Measurements from ENCODE around the gene TASOR. TPM values are rescaled to one million over a fixed set of nuclear protein-coding genes. Genes with fewer than 3 reads are reported as not detected.

TASOR gene
- total RNA-seq, 1 experiment from 2014 or later = 37.2 TPM

- Histone ChIP-seq H3K27ac (ENCODE audit: insufficient read length, low read depth, low read length) (no peak overlapping the region), H2BK20ac (ENCODE audit: low read depth, low read length, poor library complexity, severe bottlenecking) (no peak overlapping the region), H3K9ac (ENCODE audit: extremely low read depth, insufficient read length, low read length) (no peak overlapping the region), H3K23ac (ENCODE audit: insufficient read length, low read depth, low read length) (no peak overlapping the region), H4K91ac (ENCODE audit: insufficient read length, low read depth, low read length) (no peak overlapping the region), H3K79me1 (ENCODE audit: insufficient read depth, low read depth, low read length, poor library complexity, severe bottlenecking) (no peaks in the 10 kb centered on the region), H2BK120ac (ENCODE audit: low read depth, low read length, poor library complexity, severe bottlenecking) (no peak overlapping the region), H3K18ac (ENCODE audit: insufficient read length, low read depth, low read length) (no peak overlapping the region), H3K4me1 (ENCODE audit: insufficient read depth, low read length) (no peaks in the 10 kb centered on the region; the same call in 1 of the 2 replicates), H3K27me3 (ENCODE audit: insufficient read depth, low read length) (peaks cover under 1% of the 10 kb centered on the region; the same call in 1 of the 2 replicates), H2AFZ (ENCODE audit: low read length) (no peak overlapping the region), H2BK12ac (ENCODE audit: insufficient read length, low read depth, low read length) (no peak overlapping the region), H3K14ac (ENCODE audit: insufficient read depth, low read length) (no peak overlapping the region), H3K4me2 (ENCODE audit: insufficient read depth, insufficient read length, low read length) (no peak overlapping the region), H4K20me1 (ENCODE audit: control insufficient read depth, insufficient read depth, insufficient read length) (no peaks in the 10 kb centered on the region), H2BK15ac (ENCODE audit: low read depth, low read length) (no peak overlapping the region), H4K5ac (ENCODE audit: insufficient read length, low read depth, low read length) (no peak overlapping the region), H3K4ac (ENCODE audit: low read depth, low read length) (no peak overlapping the region), H3K23me2 (ENCODE audit: insufficient read length, low read depth, low read length, poor library complexity, severe bottlenecking) (no peaks in the 10 kb centered on the region), H3K56ac (ENCODE audit: insufficient read length, low read depth, low read length) (no peak overlapping the region), H2BK5ac (ENCODE audit: insufficient read length, low read length) (no peak overlapping the region), H3T11ph (ENCODE audit: low read length) (no peak overlapping the region), H3K9me3 (ENCODE audit: control insufficient read depth, low read depth, low read length) (no peaks in the 10 kb centered on the region), H3K79me2 (ENCODE audit: insufficient read depth, low read length) (no peaks in the 10 kb centered on the region), H4K8ac (replicated peaks; ENCODE audit: insufficient read length, low read depth, low read length) (no peak overlapping the region), H2AK5ac (ENCODE audit: insufficient read length, low read length) (no peak overlapping the region)
- no CpG with 5 or more reads among the region's 1 CpG for WGBS (ENCODE audit: extremely low coverage, insufficient read length, low lambda C conversion rate)
- peaks cover under 1 to 2% (median 1%) of the 10 kb centered on the region in 3 experiments; a peak in 5 of 7 replicates for H3K36me3 Mint-ChIP-seq (ENCODE audit: insufficient read depth in 1 of 3, low read depth in 3 of 3)
- no peak for TF ChIP-seq CTCF (conservative IDR thresholded peaks at IDR 0.05)
- H3K27ac Mint-ChIP-seq = no peak overlapping the region
- H3K4me3 Mint-ChIP-seq = no peak overlapping the region
- H3K9me3 Mint-ChIP-seq = peaks cover 1 to 2% of the 10 kb centered on the region in 2 experiments
- peaks cover 38% of the 10 kb centered on the region for H3K27me3 Mint-ChIP-seq (ENCODE audit: low read depth)
- no peak for DNase-seq
- peaks cover 3% of the 10 kb centered on the region in 2 experiments; a peak in 3 of 4 replicates for H3K4me1 Mint-ChIP-seq
Observed at GRCh38 chr3:56689303-56689702, 6.2 kb upstream of the TASOR start.

Measured in H9 (cell line).